NCI-H146 treated with DMSO at 0.1 percent for 48 hours (cell line): ENCODE data around the gene C1QTNF12.

ENCODE experiments used
- DNase-seq: peaks from one replicate; lab custom pipeline; 2025; ENCODE audit not compliant: unreplicated experiment; lab: John Stamatoyannopoulos, UW

Gene C1QTNF12

GRCh38 chr1:1241588-1242219 lies 4.8 kb downstream of the C1QTNF12 start:
- no peak for DNase-seq

- no peak for DNase-seq
Measured at GRCh38 chr1:1240822-1241587, 5.5 kb downstream of the C1QTNF12 start.

- DNase-seq: no peak
Measured at GRCh38 chr1:1240348-1240732, 6.2 kb downstream of the C1QTNF12 start.

GRCh38 chr1:1239614-1240347 lies 6.7 kb downstream of the C1QTNF12 start:
- no peak for DNase-seq

- no peak for DNase-seq
Measured at GRCh38 chr1:1239227-1239613, 7.3 kb downstream of the C1QTNF12 start.

- no peak for DNase-seq
Measured at GRCh38 chr1:1238702-1239178, 7.8 kb downstream of the C1QTNF12 start.

- DNase-seq: no peak
Measured at GRCh38 chr1:1237874-1238701, 8.4 kb downstream of the C1QTNF12 start.

GRCh38 chr1:1236945-1237873 lies 9.3 kb downstream of the C1QTNF12 start:
- DNase-seq: no peak

- DNase-seq: no peak
Measured at GRCh38 chr1:1236176-1236763, 10.3 kb downstream of the C1QTNF12 start.

GRCh38 chr1:1235016-1235744 lies 11.3 kb downstream of the C1QTNF12 start:
- DNase-seq: no peak

- DNase-seq: no peak
Measured at GRCh38 chr1:1234180-1234808, 12.2 kb downstream of the C1QTNF12 start.

- no peak for DNase-seq
Measured at GRCh38 chr1:1233567-1233892, 13.0 kb downstream of the C1QTNF12 start.

GRCh38 chr1:1232796-1233566 lies 13.5 kb downstream of the C1QTNF12 start:
- DNase-seq: no peak

- no peak for DNase-seq
Measured at GRCh38 chr1:1232208-1232795, 14.2 kb downstream of the C1QTNF12 start, which contains the start of gene B3GALT6. Gene B3GALT6 (plus strand): TSS chr1:1232237. CDS start chr1:1232279, 42 bp downstream.

GRCh38 chr1:1231400-1232207 lies 14.9 kb downstream of the C1QTNF12 start, which contains the start of gene SDF4:
Gene SDF4 (minus strand): TSS chr1:1232001. CDS start chr1:1228772, 3,229 bp downstream.
- DNase-seq: peak; percentile 71

GRCh38 chr1:1230656-1231399 lies 15.7 kb downstream of the C1QTNF12 start:
- DNase-seq: no peak
